Measurements from ENCODE around the gene EDN2.

GRCh38 chr1:41444785-41445184 lies 39.7 kb downstream of the EDN2 start:
- TF ChIP-seq YY1 (IDR thresholded peaks at IDR 0.05) (no peak), CTCF (IDR thresholded peaks at IDR 0.05; ENCODE audit: low read depth, low read length, missing input control) (no peak), RXRA (IDR thresholded peaks at IDR 0.05) (no peak), TAF1 (conservative IDR thresholded peaks at IDR 0.05) (no peak)

Measured in liver (tissue), 3 donors.